ENCODE measurements around the gene JPH3. TPM values are rescaled to one million over a fixed set of nuclear protein-coding genes. Genes with fewer than 3 reads are reported as not detected.

JPH3 gene
- polyA plus RNA-seq, 3 donors: not detected

DNA sequence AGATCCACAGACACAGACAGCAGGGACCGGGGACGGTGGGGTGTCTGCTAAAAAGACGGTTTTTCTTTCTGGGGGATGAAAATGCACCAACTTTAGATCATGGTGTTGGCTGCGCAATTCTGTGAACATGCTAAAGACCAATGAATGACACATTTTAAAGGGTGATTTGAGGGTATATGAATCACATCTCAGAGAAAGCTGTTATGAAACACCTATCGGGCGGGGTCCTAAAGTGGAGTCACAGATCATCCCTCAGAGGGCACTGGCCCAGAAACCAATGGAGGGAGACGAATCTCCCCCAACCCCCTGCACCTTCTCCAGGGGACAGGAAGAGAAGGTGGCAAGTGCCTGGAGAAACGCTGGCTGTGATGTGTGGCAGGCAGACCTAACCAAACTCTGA is 137.5 kb downstream of the JPH3 start:
- DNase-seq: no peak
- H2AFZ ChIP-seq (ENCODE audit: insufficient read depth, low read depth, low read length, poor library complexity, severe bottlenecking): no peak overlapping the region
- Mint-ChIP-seq H3K27ac (no peak overlapping the region), H3K36me3 (peaks cover 40% of the 10 kb centered on the region in 2 donors), H3K27me3 (ENCODE audit: low read depth in 3 of 3) (no peaks in the 10 kb centered on the region), H3K9me3 (no peaks in the 10 kb centered on the region), H3K4me1 (no peaks in the 10 kb centered on the region), H3K4me3 (no peak overlapping the region)
- WGBS (ENCODE audit: insufficient coverage): 95% methylated on average over 4 of the region's 8 CpGs
- peaks cover 32 to 74% of the 10 kb centered on the region in 2 donors for H3K36me3 ChIP-seq (replicated peaks in 1 of 2; ENCODE audit: control insufficient read depth in 1 of 2, insufficient read depth in 2 of 2, low read length in 2 of 2)
- H3K4me2 ChIP-seq (replicated peaks; ENCODE audit: extremely low read depth, low read length, poor library complexity, severe bottlenecking): no peak overlapping the region
- intact Hi-C loops (cut with micrococcal nuclease): no loop called here
- H3K4me3 ChIP-seq (replicated peaks in 1 of 3; ENCODE audit: low read depth in 2 of 3, low read length in 3 of 3): no peak overlapping the region
- no peaks in the 10 kb centered on the region for H3K4me1 ChIP-seq (ENCODE audit: control insufficient read depth in 1 of 2, insufficient read depth in 2 of 2, low read length in 2 of 2)
- no peak overlapping the region for H3K27ac ChIP-seq (ENCODE audit: low read depth in 1 of 2, low read length in 2 of 2)
- no peak overlapping the region for H3K9ac ChIP-seq (ENCODE audit: insufficient read depth, low read length, poor library complexity, severe bottlenecking)
- no peaks in the 10 kb centered on the region for H3K79me2 ChIP-seq (ENCODE audit: insufficient read depth, low read length)
- peaks cover 6% of the 10 kb centered on the region for H4K20me1 ChIP-seq (ENCODE audit: insufficient read depth, low read length)
- TF ChIP-seq, protein P1, sequence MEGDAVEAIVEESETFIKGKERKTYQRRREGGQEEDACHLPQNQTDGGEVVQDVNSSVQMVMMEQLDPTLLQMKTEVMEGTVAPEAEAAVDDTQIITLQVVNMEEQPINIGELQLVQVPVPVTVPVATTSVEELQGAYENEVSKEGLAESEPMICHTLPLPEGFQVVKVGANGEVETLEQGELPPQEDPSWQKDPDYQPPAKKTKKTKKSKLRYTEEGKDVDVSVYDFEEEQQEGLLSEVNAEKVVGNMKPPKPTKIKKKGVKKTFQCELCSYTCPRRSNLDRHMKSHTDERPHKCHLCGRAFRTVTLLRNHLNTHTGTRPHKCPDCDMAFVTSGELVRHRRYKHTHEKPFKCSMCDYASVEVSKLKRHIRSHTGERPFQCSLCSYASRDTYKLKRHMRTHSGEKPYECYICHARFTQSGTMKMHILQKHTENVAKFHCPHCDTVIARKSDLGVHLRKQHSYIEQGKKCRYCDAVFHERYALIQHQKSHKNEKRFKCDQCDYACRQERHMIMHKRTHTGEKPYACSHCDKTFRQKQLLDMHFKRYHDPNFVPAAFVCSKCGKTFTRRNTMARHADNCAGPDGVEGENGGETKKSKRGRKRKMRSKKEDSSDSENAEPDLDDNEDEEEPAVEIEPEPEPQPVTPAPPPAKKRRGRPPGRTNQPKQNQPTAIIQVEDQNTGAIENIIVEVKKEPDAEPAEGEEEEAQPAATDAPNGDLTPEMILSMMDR (IDR thresholded peaks at IDR 0.05): no peak
- H3K27me3 ChIP-seq (ENCODE audit: control insufficient read depth in 2 of 2, insufficient read depth in 2 of 2, low read length in 2 of 2): no peaks in the 10 kb centered on the region
- no peaks in the 10 kb centered on the region for H3K9me3 ChIP-seq (replicated peaks in 1 of 2; ENCODE audit: control insufficient read depth in 1 of 2, insufficient read depth in 1 of 2, low read length in 2 of 2)

DNA sequence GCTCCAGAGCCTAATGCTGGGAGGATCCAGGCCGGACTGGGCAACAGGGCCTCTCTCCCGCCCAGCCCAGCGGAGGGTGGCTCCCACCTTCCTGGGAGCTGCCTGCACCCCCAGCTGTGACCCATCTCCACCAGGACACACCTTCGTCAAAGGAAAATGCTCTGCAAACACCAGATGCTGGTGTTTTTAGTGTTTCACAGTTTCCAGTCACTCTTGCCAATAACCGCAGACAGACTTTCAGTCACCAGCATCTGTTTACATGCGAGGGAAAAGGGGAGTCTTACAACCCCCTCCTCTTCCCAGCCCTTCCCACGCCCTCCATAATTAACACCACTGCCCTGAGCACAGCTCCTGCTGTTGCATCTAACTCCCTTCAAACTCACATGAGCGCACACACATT is 138.1 kb downstream of the JPH3 start:
- no peaks in the 10 kb centered on the region for H3K27me3 Mint-ChIP-seq (ENCODE audit: low read depth in 3 of 3)
- no peak overlapping the region for H3K27ac ChIP-seq (ENCODE audit: low read depth in 1 of 2, low read length in 2 of 2)
- no peak overlapping the region for H3K4me3 Mint-ChIP-seq
- no peak overlapping the region for H3K27ac Mint-ChIP-seq
- H3K9ac ChIP-seq (ENCODE audit: insufficient read depth, low read length, poor library complexity, severe bottlenecking): no peak overlapping the region
- peaks cover 40 to 46% of the 10 kb centered on the region in 2 donors for H3K36me3 Mint-ChIP-seq
- H3K79me2 ChIP-seq (ENCODE audit: insufficient read depth, low read length): no peaks in the 10 kb centered on the region
- DNase-seq: no peak
- no peaks in the 10 kb centered on the region for H3K4me1 Mint-ChIP-seq
- peaks cover 6% of the 10 kb centered on the region for H4K20me1 ChIP-seq (ENCODE audit: insufficient read depth, low read length)
- H3K36me3 ChIP-seq (replicated peaks in 1 of 2; ENCODE audit: control insufficient read depth in 1 of 2, insufficient read depth in 2 of 2, low read length in 2 of 2): peaks cover 38 to 79% of the 10 kb centered on the region in 2 donors
- no peak overlapping the region for H3K4me3 ChIP-seq (replicated peaks in 1 of 3; ENCODE audit: low read depth in 2 of 3, low read length in 3 of 3)
- H3K27me3 ChIP-seq (ENCODE audit: control insufficient read depth in 2 of 2, insufficient read depth in 2 of 2, low read length in 2 of 2): no peaks in the 10 kb centered on the region
- no peaks in the 10 kb centered on the region for H3K9me3 ChIP-seq (replicated peaks in 1 of 2; ENCODE audit: control insufficient read depth in 1 of 2, insufficient read depth in 1 of 2, low read length in 2 of 2)
- H3K4me2 ChIP-seq (replicated peaks; ENCODE audit: extremely low read depth, low read length, poor library complexity, severe bottlenecking): no peak overlapping the region
- 95% methylated on average over 6 of the region's 8 CpGs for WGBS (ENCODE audit: insufficient coverage)
- no peak overlapping the region for H2AFZ ChIP-seq (ENCODE audit: insufficient read depth, low read depth, low read length, poor library complexity, severe bottlenecking)
- no peaks in the 10 kb centered on the region for H3K4me1 ChIP-seq (ENCODE audit: control insufficient read depth in 1 of 2, insufficient read depth in 2 of 2, low read length in 2 of 2)
- intact Hi-C loops (cut with micrococcal nuclease): no loop called here
- H3K9me3 Mint-ChIP-seq: no peaks in the 10 kb centered on the region
- TF ChIP-seq, protein P1 (IDR thresholded peaks at IDR 0.05): no peak
